Thoracic aorta (tissue), 2 donors: Measurements from ENCODE around the gene SAE1. TPM values are rescaled to one million over a fixed set of nuclear protein-coding genes. Genes with fewer than 3 reads are reported as not detected.
"Not testable (repeated sequence)": the region's sequence is repeated elsewhere in the genome, so short reads cannot be mapped to it uniquely, and the experiment has no call there.

Experiments
- ATAC-seq: fragments of 150-250 bp; one replicate; pipeline ENCODE4 v1.8.0; 2017; ENCODE audit warnings: low read depth; ENCODE audit not compliant: insufficient number of reproducible peaks, low FRiP score
- DNase-seq: peaks from one replicate; pipeline ENCODE4 v3.0.0-alpha.2; 2020; ENCODE audit warnings: low spot score
- H3K27ac ChIP-seq, 2 donors: fragments of 200-600 bp; sonication (generic); 1 replicate in 1 of 2; 2 replicates in 1 of 2; pipeline ENCODE4 v1.5.1; 2016; ENCODE audit warnings: mild to moderate bottlenecking in 2 of 2, moderate library complexity in 2 of 2
- H3K27me3 ChIP-seq: fragments of 200-600 bp; sonication (generic); replicated peaks from 2 replicates; pipeline ENCODE4 v1.6.0; 2016; ENCODE audit warnings: mild to moderate bottlenecking; ENCODE audit not compliant: insufficient read depth
- H3K36me3 ChIP-seq: fragments of 200-600 bp; sonication (generic); one replicate; pipeline ENCODE4 v1.5.1; 2016
- H3K4me1 ChIP-seq, 2 donors: fragments of 200-600 bp; sonication (generic); 1 replicate in 1 of 2; 2 replicates in 1 of 2; pipeline versions ENCODE4 v1.5.1 to v1.6.0; 2016; ENCODE audit warnings: low read depth in 2 of 2, mild to moderate bottlenecking in 1 of 2; ENCODE audit not compliant: control insufficient read depth in 1 of 2
- H3K4me3 ChIP-seq: fragments of 200-600 bp; sonication (generic); 2 replicates; pipeline ENCODE4 v1.5.1; 2016; ENCODE audit warnings: mild to moderate bottlenecking
- H3K9me3 ChIP-seq: fragments of 200-600 bp; sonication (generic); 2 replicates; pipeline ENCODE4 v1.5.1; 2016
- total RNA-seq, 2 donors: library from RNA; depleted of rRNA; stranded (reverse); fragments of >200 nt; gene quantifications; one replicate each; pipeline versions ENCODE4 v1.1.0 to v1.2.3, GENCODE V29; 2016
- TF ChIP-seq, protein P1 (sequence below): fragments of 200-600 bp; sonication (generic); IDR thresholded peaks from one replicate; pipeline ENCODE4 v1.5.1; 2019; ENCODE audit warnings: antibody characterized with exemption

The SAE1 gene
- total RNA-seq, 2 donors from 2014 or later = 39.3 to 50.8 TPM

DNA sequence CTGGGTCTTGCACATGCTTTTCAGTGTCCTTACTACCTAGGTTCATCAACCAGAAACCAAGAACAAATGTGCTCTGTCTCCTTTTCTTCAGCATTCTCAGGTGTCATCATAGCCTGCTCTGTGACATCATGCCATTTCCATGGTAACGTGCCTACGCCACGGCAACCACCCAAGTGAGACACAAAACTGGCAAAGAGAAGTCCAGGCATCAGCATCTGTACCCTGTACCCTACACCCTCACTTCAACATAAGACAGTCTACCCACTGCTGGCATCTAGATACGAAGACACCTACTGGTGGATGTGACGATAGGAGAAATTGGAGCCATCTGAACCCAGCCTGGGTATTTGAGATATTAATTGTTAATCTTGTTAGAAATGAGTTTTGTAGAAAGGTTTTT lies 30.3 kb upstream of the SAE1 start:
- Histone ChIP-seq H3K27ac (no peak overlapping the region), H3K4me3 (no peak overlapping the region), H3K36me3 (no peaks in the 10 kb centered on the region), H3K9me3 (no peaks in the 10 kb centered on the region), H3K4me1 (peaks cover 18 to 50% of the 10 kb centered on the region in 2 donors), H3K27me3 (no peaks in the 10 kb centered on the region)
- TF ChIP-seq, protein P1, sequence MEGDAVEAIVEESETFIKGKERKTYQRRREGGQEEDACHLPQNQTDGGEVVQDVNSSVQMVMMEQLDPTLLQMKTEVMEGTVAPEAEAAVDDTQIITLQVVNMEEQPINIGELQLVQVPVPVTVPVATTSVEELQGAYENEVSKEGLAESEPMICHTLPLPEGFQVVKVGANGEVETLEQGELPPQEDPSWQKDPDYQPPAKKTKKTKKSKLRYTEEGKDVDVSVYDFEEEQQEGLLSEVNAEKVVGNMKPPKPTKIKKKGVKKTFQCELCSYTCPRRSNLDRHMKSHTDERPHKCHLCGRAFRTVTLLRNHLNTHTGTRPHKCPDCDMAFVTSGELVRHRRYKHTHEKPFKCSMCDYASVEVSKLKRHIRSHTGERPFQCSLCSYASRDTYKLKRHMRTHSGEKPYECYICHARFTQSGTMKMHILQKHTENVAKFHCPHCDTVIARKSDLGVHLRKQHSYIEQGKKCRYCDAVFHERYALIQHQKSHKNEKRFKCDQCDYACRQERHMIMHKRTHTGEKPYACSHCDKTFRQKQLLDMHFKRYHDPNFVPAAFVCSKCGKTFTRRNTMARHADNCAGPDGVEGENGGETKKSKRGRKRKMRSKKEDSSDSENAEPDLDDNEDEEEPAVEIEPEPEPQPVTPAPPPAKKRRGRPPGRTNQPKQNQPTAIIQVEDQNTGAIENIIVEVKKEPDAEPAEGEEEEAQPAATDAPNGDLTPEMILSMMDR = no peak
- no peak for ATAC-seq
- no peak for DNase-seq

DNA sequence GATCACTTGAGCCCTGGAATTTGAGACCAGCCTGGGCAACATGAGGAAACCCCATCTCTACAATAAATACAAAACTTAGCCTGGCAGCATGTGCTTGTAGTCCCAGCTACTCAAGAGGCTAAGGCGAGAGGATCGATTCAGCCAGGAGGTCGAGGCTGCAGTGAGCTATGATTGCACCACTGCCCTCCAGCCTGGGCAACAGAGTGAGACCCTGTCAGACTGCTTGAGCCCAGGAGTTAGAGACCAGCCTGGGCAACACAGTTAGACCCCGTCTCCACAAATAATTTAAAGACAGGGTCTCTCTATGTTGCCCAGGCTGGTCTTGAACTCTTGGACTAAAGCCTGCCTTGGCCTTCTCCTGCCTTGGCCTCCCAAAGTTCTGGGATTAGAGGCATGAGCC lies 29.5 kb upstream of the SAE1 start:
- H3K36me3 ChIP-seq, ATAC-seq, H3K27ac ChIP-seq, H3K9me3 ChIP-seq, H3K4me3 ChIP-seq, H3K27me3 ChIP-seq, DNase-seq: not testable (repeated sequence)
- peaks cover 17 to 46% of the 10 kb centered on the region in 2 donors for H3K4me1 ChIP-seq

DNA sequence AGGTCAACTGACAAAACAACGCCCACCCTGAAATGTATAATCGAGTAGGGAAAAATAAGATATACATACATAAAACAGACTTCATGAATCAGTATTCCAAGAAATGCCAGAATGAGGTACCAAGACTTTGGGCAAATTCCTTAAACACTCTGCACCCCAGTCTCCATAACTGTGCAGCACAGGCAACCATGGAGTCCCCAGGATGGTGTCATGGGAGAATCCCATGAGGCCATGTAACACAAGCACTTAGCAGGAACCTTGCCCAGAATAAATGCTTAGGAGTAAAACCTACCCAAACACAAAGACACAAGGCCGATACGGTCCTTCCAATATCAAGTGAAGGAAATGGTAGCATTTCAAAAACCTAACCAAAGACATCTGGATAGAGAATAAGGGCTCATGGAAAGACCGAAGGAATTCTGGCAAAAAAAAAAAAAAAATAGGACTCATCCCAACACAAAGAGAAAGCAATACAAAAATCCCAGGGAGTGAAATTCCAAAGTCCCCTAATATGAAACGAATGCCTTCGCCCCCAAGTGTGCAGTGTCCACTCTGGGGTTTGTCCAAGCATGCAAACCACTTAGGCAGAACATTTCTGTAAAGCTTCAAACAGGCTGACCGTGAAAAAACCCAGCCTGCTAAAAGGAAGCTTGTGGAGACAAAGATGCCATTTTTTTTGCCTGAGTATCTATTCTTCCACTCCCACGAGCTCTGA lies 28.1 kb upstream of the SAE1 start:
- ATAC-seq = no peak
- Histone ChIP-seq H3K36me3 (no peaks in the 10 kb centered on the region), H3K4me1 (peaks cover 24 to 46% of the 10 kb centered on the region in 2 donors), H3K4me3 (no peak overlapping the region), H3K27me3 (no peaks in the 10 kb centered on the region), H3K27ac (no peak overlapping the region), H3K9me3 (no peaks in the 10 kb centered on the region)
- TF ChIP-seq, protein P1 = no peak
- DNase-seq = no peak

DNA sequence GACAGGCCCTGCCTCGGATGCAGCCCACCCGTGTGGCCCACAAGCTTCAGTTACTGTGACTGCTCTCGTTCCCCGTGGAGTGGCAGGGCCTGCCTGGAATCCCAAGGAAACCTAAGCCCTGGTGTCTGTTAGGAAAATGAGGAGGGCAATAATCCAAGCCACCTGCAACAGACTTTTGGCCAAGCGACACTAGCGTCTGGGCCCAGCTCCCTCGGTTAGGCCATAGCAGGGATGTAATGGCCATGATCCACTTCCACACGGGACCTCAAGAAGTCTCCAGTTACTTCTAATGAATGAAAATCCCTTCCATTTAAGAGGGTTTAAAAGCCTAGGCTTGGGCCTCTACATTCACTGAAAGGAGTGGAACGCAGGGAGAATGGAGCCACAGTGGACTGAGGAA lies 26.0 kb upstream of the SAE1 start:
- Histone ChIP-seq H3K27me3 (no peaks in the 10 kb centered on the region), H3K4me3 (no peak overlapping the region), H3K27ac (no peak overlapping the region), H3K36me3 (no peaks in the 10 kb centered on the region), H3K9me3 (no peaks in the 10 kb centered on the region), H3K4me1 (peaks cover 32 to 56% of the 10 kb centered on the region in 2 donors)
- DNase-seq (no peak), ATAC-seq (no peak)
- TF ChIP-seq, protein P1 = no peak

DNA sequence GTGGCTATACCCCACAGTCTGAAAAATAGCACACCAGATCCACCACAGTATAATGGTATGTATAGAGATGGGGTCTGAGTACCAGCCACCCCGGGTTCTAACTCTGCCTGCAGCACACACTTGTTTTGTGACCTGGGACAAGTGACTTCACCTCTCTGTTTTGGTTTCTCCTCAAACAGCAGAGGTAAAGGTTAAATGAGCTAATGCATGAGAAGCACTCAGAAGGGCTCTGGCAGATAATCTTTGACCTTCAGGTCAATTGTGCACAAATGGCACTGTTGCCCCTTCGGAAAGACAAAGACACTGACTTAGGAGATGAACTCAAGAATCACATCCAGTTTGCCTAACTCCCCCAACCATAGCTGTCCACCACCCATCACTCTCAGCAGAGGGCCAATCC lies 24.8 kb upstream of the SAE1 start:
- peak overlapping the region; percentile 100 for H3K27ac ChIP-seq
- no peaks in the 10 kb centered on the region for H3K36me3 ChIP-seq
- no peaks in the 10 kb centered on the region for H3K9me3 ChIP-seq
- TF ChIP-seq, protein P1 = no peak
- peaks cover 32 to 61% of the 10 kb centered on the region in 2 donors for H3K4me1 ChIP-seq
- no peak overlapping the region for H3K4me3 ChIP-seq
- no peak for DNase-seq
- no peak for ATAC-seq
- H3K27me3 ChIP-seq = no peaks in the 10 kb centered on the region

DNA sequence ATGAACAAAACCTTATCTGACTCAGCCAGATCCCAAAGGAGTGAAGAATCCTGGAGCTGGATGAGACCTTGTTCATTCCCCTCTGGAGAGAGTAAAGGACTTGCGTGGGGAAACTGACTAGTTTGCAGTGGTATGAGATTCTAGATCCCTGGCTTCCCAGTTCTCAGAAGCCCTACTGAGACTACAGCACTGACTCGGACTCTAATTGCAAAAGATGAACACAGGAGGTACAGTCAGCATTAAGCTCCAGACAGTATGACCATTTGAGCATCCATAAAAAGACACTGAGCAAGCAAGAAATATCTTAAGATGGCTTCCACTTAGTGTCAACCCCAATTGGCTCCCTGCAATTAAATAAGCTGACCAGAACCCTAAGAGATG lies 23.8 kb upstream of the SAE1 start:
- Histone ChIP-seq H3K36me3 (no peaks in the 10 kb centered on the region), H3K4me1 (peaks cover 32 to 61% of the 10 kb centered on the region in 2 donors), H3K27ac (peak overlapping the region; percentile 100), H3K4me3 (peak overlapping the region; percentile 21), H3K27me3 (no peaks in the 10 kb centered on the region), H3K9me3 (no peaks in the 10 kb centered on the region)
- ATAC-seq = no peak
- no peak for DNase-seq
- TF ChIP-seq, protein P1 = no peak
